HG03135 (cell line): ENCODE data around the gene CYBB.
A peak's percentile ranks its signal among the peaks of the same experiment; 100 is the strongest.
"Not testable (repeated sequence)": the region's sequence is repeated elsewhere in the genome, so short reads cannot be mapped to it uniquely, and the experiment has no call there.

Experiments
- ATAC-seq: cut with Tn5 transposase; IDR thresholded peaks from one replicate; pipeline ENCODE4 v1.9.1; 2021; ENCODE audit warnings: mild to moderate bottlenecking, moderate library complexity; ENCODE audit not compliant: unreplicated experiment

The CYBB gene

GRCh38 chrX:37779857-37780256, at the start of gene CYBB:
Gene CYBB, plus strand, starts transcription at chrX:37780059. Its CDS starts 19 bp downstream, at chrX:37780078.
- ATAC-seq = no peak

- ATAC-seq = peak; percentile 67
These were observed 34.5 kb upstream of the CYBB start for GRCh38 chrX:37745354-37745753.

- peak; percentile 40 for ATAC-seq
These were observed 34.0 kb upstream of the CYBB start for GRCh38 chrX:37745835-37746217.

DNA sequence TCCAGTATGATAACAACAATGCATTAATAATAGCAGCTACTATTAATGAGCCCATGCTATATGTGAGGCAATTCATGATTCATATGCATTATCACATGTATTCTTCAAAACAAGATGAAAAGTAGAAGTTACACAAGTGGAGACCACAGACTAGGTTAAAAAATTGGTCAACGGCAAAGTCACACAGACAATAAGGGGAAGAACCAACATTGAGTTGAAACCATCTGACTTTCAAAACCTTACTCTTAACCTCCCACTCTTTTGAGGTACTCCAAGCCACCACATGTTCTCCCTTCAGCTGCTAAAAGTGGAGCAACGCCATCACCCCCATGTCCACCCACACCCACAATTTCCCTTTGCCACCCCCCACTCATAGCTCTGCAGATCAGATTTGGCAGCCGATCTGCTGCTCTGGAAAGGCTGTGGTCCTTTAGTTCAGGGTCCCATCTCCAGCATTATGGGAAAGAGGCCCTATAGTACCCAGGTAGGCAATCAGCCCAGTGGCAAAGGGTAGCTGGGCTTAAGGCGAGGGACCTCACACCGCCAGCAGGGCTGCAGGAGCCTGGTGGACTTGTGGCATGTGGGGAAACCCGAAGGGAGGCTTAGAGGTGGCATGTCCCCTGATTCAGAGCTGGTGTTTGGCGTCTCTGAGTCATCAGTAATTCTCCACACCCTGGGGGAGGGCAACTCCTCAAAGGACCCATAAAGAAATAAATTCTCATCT, 33.5 kb upstream of the CYBB start:
- peak; percentile 68 for ATAC-seq

DNA sequence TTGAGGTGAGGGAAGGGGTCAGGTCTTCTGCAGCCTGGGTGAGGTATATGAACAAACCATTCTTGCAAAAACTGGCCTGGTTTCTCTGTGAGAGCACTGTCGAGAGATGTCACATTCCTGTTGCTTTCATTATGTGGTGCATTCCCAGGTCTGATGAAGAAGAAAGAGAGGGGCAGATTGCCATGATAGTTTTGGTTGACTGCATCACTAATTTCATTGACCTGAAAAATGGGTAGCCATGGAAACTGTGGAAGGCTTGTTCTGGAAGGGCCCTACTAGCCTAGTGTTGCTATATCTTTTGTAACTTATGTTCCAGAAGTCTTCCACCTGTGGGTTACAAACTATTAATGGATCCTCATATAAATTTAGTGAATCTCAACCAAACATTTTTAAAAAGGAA, 32.9 kb upstream of the CYBB start:
- no peak for ATAC-seq

GRCh38 chrX:37752281-37752680, 27.6 kb upstream of the CYBB start:
- no peak for ATAC-seq

- ATAC-seq = no peak
These were observed 26.9 kb upstream of the CYBB start for GRCh38 chrX:37752936-37753335.

- no peak for ATAC-seq
These were observed 26.5 kb upstream of the CYBB start for GRCh38 chrX:37753384-37753783.

DNA sequence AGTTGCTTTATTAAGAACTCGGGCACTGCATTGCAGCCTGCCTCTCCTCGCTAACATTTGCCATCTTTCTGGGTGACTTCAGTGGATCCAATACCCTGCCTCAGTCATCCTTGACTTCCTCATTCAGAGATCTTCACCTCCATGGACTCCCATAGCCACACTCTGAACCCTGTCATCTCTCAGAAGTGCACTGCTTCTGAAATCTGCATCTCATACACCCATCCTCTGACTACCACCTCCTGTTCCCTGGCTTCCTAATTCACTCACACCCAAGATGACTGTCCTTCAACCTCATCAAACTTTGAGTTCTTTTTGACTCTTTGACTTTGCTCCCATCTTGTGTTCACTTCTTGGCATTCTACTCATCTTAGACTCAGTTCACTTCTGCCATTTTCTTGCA, 25.3 kb upstream of the CYBB start:
- ATAC-seq = peak; percentile 2

- ATAC-seq = peak; percentile 93
These were observed 24.8 kb upstream of the CYBB start for GRCh38 chrX:37755025-37755424.

- no peak for ATAC-seq
These were observed 22.8 kb upstream of the CYBB start for GRCh38 chrX:37757082-37757481.

GRCh38 chrX:37759351-37759750, 20.5 kb upstream of the CYBB start:
- ATAC-seq = no peak

- no peak for ATAC-seq
These were observed 19.9 kb upstream of the CYBB start for GRCh38 chrX:37759878-37760418.

DNA sequence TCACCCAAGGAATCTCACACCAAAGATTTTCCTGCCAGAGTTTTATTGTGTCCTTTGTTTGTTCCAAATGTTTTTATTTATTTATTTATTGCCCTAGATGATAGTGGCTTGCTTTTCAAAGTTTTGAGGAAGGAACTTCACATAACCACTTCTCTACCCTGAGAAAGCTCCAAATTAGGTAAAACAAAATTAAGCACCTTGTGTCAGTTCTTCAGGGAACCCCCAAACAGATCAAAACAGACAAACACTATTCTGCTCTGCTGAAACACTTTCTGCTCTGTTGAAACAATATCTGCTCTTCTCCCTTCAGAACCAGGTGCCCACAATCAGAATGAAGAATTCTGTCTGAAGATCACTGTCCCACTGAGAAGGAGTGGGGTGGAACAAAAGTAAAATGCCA, 16.5 kb upstream of the CYBB start:
- ATAC-seq = no peak

DNA sequence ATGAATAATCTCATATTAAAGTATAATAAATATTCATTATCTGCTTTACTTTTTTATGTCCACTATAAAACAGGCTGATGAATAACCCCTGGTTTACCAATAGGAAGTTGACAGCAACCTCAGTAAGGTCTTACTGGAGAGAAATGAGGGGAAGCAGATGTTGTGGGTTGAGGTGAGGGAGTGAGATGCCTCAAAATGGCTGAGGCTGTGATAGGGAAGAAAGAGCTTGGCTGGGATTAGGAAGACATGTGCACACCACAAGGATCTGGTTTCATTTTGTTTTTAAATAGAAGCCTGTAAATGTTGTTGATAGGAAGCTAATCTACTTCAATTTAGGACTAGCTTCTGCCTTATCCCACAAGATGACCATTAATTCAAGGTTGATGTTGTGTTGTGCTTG, 14.4 kb upstream of the CYBB start:
- ATAC-seq = no peak

DNA sequence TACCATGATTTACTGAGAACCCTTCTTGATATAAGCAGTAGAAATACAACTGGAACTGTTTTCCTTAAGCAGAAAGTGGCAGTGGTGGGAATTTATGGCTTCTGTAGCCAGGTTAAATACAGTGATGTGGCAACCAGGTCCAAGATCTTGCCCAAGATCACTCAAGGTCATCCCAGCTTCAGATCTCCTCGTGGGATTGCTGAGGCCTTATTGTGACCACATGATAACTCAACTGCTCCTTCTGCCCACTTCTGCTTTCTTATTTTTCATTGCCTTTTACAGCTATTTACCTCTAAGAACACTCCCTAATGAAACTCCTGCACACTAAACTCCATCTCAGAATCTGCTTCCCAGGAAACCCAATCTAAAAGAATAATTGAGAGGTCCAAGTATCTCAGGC, 12.4 kb upstream of the CYBB start:
- no peak for ATAC-seq

GRCh38 chrX:37768866-37769265, 11.0 kb upstream of the CYBB start:
- ATAC-seq = not testable (repeated sequence)

GRCh38 chrX:37776283-37776986, 3.4 kb upstream of the CYBB start:
- ATAC-seq = peak; percentile 72

DNA sequence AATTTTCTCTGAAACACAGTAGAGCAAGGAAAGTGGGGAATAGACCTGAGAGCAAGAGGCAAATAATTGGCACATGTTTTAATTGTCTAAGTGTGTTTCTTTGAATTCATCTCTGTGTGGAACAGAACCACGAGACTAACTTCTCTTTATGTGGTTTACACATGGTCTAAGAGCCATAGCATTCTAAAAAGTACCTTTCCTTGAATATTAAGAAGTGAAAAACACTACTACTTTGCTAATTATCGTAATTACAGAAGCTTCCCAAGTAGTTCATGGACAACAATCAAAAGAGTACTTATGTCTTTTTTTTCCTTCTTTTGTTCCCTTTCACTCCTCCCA, 2.9 kb upstream of the CYBB start:
- peak; percentile 30 for ATAC-seq

DNA sequence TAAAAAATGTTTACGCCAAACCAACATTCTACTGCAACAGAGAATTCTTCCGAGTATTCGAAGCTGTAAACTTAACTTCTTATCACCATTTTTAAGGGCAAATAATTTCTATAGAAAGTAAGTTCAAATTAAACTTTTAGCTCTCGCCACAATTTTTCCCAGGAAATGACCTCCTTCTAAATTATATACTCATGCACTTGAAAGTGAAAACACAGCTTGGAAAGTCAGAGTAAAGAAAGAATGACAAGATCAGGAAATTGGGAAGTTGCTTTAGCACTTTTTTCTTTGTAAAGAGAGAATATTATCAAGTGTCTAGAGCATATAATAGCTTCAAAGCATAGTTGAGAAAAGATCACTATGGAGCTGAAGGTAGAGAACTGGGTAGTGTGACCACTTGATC, 1.2 kb downstream of the CYBB start:
- ATAC-seq = no peak

DNA sequence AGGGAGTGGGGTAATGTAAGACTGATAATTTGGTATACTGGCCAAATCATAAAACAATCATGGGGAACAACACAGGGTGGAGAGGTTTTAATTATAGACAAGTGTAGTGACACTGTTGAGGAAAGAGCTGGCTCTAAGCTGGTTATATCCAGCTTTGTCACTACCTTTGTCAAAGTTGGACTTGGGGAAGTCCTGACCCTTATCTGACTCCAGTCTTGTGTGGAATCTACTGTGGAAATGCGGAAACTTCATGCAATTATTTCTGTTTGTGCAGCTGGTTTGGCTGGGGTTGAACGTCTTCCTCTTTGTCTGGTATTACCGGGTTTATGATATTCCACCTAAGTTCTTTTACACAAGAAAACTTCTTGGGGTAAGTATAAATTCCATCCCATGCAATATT, 2.0 kb downstream of the CYBB start:
- ATAC-seq = no peak

GRCh38 chrX:37782359-37782758, 2.5 kb downstream of the CYBB start:
- no peak for ATAC-seq
